NCI-H82 (cell line): Measurements from ENCODE around the gene GLS.
"Not testable (repeated sequence)": the region's sequence is repeated elsewhere in the genome, so short reads cannot be mapped to it uniquely, and the experiment has no call there.

Source experiments
- DNase-seq: peaks from one replicate; lab custom pipeline; 2025; lab: John Stamatoyannopoulos, UW

The GLS gene

DNA sequence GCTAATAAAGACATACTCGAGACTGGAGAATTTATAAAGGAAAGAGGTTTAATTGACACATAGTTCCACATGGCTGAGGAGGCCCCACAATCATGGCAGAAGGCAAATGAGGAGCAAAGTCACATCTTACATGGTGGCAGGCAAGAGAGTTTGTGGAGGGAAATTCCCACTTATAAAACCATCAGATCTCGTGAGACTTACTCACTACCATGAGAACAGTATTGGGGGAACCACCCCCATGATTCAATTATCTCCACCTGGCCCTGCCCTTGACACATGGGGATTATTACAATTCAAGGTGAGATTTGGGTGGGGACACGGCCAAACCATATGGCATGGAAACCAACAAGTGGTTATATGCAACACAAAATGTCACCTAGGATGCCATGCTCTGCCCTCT is 114.7 kb downstream of the GLS start:
- DNase-seq = not testable (repeated sequence)

DNA sequence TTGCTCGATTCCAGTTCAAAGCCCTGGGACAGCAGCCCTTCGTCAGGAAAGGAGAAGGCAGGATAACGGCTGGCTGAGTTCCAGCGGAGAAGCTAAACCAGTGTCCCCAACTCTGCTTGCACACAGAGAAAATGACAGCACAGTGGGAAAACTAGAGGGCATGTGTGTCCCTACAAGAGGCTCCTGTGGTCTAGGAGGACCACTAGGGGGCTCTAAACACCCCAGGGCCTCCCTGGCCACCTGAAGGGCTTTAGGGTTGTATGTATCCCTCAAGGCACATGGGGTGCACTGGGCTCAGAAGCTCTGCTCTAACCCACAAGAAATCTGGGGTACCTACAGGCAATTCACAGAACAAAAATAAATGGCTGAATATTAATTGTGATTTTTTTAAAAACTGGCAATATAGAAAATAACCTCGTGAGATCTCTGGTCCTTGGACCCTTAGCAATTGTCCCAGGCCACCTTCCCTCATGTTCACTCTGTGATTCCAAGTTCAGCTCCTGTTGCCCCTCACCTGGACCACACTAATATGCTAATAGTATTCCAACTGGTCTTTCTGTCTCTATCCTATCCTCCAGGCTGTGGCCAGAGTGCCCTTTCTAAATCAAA is 115.8 kb downstream of the GLS start:
- peak; percentile 71 for DNase-seq

DNA sequence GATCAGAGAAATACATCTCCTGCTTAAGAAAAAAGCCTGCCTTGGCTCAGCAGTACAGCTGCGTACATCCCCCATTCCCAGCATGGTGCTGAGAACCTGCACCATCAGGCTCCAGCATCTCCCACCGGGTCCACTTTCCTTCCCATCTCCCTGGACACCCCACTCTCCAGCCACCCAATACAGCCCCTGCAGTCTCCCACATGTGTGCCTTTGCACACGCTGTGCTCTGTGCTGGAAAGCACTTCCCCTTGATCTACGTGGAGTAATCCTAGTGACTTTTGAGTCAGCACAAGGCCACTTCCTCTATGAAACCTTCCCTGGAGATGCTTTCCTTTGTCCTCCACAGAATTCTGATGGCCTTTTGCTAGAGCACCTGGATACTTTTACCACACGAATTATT is 116.3 kb downstream of the GLS start:
- DNase-seq = no peak

DNA sequence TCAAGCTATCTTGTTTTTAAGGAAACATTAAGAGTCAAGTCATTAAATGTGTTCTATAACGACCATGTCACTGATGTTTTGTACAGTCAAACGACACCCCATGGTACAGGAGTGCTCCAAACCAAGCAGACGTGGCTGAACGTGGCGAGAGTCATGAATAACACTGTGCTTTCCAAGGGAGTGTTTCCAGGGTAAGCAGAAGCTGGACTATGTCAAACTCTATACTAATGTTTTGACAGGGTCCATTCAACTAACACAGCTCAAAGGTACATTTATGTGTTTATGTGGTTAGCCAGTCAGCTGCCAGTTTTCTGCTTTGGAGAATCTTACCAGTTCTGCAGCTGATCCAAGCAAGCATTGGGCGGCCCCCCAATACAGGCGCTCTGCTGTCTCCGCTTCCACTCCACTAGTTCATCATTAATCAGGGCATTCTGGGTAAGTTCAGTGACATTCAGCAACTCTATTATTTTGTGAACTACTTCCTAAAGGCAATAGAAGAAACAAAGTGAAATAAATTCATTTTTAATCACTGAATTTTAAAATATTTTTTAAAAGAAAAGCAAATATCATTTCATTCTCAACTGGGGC is 117.0 kb downstream of the GLS start:
- DNase-seq = no peak

DNA sequence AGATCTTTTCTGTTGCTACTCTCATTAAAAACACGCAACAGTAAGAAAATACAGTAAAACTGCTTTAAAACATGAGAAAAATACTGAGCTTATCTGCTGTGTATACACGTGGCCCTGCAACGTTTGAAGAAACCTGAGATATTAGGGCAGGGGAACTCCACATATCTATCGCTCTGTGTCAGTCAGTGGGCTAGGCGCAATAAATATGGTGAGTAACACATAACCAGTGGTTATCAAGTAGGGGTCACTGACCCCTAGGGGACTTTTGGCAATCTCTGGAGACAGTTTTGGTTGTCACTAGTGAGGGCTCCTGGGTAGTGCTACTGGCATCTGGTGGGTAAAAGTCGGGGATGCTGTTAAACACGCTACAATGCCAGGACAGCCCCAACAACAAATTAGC is 118.4 kb downstream of the GLS start:
- DNase-seq = no peak

DNA sequence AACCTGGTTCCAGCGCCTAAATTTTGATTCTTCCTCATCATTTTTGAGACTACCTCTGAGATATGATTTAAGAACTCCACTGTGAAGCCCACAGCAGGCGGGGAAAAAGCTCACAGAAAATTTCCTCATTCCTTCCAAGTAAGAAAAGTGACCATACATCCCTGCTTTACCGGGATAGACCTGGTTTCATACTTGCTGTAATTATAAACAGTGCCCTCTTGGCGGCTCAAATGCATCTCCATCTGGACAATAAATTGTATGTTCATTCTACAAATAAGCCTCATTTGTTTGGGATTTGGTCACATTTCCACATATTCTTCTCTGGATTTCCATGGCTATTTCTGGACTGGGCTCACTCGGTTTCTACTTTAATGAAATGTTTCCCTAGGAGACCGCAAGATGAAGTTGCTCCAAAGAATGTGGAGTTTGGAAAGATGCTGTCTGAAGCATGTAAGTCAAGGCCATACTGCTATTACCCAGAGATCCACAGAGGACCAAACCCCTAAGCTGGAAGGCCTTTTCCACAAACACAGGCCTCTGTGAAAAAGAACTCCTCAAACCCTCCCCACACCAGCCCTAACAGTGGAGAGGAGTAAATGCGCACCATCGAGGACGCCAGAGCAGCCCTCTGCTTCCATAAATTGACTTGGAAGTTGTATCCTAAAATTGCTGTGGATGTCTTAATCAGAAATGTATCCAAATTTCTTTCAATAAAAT is 119.5 kb downstream of the GLS start:
- DNase-seq = no peak

DNA sequence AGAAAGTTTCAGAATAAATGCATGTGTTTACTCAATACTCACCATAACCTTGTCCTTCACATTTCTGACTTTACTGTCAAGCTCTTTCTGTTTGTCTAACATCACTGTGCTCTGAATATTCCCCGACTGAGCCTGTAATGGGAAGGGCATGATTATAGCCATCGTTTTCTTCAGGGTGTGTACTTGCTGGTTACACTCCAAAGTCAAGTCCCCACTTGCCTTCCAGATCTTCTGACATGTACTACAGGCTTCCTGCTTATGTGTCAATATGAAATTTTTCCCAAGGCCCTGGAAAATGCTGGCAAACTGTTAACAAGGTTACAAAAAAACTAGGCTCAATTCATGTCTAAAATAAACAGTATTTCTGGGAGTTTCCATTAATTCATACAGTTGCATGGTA is 120.4 kb downstream of the GLS start:
- DNase-seq = no peak

DNA sequence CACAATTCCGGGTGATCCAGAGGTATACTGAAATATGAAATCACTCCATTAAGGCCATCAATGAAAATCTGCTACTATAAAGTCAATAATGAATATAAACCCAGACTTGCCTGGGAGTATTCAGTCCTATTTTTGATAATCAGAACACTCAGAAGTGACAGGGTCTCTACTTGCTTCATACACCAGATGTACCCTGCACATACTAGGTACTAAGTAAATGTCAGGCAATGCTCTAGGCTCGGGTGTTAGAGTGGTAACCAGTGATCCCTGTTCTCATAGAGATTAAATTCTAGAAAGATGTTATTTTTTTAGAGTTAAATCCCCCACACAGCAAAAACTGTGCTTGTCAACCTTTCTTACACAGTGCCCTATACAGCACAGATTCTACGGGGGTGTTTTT is 121.0 kb downstream of the GLS start:
- DNase-seq = no peak

DNA sequence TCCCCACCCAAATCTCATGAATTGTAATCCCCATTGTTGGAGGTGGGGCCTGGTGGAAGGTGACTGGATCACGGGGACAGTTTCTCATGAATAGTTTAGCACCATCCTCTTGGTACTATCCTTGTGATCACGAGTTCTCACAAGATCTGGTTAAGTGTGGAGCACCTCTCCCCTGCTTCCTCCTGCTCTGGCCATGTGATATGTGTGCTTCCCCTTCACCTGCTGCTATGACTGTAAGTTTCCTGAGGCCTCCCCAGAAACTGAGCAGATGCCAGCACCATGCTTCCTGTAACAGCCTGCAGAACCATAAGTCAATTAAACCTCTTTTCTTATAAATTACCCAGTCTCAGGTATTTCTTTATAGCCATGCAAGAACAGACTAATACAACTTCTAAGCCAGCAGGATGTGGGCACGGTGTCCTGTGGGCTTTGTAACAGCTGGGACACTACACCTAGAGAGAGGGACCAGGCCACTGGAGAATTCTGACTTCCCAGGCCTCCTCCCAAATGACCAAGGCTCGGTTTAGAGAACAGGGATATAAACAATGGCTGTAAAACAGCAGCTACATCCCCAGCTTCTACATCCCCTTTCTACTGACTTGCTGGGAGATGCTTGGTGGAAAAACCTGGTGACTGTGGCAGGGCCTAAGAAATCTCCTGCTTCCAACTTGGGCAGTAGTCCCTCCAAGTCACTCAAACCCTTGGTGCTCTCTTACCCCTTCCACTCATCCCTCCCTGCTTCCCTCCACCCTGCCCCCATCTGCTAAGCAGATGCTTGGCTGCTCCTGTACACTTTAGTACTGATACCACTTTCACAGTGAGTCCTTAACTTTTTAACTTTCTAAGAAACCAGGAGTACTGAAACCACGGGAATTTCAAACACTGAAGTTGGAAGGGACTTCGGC is 123.0 kb downstream of the GLS start:
- DNase-seq = no peak

DNA sequence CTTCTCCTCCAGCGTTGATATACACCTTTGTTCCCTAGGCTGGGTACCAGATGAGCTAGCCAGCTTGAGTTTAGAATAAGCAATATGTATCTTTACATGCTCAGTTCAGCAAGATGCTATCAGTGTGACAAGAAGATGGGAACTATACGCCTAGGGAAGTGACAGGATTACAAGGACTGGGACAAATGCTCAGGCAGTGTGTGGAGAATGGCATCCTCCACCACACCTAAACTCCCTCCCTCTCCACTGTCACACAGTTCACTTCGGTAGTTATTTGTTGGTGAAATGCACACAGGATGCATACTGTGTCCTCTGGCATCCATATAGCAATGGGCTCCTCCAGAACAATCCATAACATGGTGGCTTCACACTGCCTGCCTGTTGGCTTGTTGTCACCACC is 125.7 kb downstream of the GLS start:
- no peak for DNase-seq

DNA sequence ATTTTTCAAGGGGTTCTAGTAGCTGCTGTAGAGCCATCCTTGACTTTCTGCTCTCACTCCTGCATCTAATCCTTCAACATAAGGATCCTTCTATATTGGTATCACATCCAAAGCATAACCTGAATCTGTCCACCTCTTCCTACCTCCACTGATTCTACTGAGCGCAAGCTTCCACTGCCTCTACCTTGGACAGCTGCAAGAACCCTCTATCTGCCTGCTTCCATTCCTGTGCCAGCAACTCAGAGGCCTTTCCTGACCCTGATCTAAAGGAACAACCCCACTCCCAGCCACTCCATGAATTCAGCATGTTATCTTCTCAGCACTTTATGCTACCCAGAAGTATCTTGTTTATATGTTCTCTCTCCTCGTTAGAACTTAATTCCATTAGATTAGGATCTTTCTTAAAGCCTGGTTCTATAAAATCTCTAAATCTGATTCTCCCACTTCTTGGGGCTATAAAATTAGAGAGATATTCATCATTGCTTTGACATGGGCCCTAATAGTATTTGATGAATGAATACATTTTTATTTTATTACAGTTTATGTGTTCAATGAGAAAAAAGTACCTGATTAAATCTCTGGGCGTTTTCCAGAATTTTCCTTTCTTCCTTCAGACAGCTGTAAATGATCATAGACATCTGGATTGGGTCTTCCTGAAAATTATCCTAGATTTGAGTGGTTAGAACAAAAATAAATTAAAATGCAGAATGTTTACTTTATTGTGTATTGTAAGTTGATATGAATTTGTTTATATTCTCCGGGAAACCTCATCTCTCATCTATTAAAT is 126.6 kb downstream of the GLS start:
- no peak for DNase-seq

DNA sequence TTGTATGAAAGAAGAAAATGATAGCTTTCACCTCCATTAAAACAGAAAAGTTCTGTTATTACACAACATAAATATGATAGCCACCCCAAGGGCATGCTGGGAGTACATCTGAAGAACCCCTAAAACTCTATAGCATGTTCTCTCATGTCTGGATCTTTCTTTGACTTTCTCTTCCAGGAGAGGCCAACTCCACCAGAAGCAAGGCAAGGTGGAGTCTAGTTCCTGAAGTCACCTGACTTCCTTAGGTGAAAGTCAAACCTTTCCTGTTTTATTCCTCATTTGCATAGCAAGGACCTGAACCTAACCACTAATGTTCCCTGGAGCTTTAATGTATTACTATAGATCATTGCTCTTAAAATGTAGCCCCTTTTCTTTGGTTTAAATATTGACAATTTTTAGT is 127.7 kb downstream of the GLS start:
- DNase-seq = no peak

DNA sequence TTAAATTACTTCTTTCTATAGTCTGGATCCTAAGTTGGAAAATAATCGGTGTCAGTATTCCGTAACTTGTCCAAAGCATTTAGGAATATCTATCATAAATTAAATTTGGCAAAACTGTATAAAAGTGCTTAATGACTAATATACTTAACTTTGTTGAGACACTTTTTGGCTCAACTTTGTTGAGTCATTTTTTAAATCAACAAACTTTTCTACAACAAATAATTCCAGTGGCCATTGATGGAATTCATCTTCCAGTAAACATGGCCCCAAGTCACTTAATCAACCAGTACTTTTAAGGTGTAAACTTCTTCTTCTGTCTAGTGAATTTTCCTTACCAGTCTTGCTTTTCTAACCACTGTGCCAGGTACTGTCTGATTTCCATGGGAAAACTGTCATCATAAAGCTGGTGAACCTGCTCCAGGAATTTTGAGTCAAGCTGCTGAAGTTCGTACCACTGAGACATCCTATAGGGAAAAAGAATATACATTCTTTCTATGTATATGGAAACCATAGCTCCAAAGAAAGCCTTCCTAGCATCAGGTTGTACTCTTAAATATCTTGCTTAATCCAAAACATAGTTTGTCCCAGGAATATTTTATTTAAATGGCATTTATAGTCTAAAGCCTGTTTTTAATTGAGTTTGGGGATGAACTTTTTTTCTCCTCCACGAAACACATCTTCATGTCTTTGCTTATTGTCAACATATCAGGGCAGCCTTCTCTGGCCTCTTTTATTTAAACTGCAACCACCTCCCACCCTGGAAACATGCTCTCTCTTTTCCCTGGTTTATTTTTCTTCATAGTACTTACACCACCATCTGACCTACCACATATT is 129.1 kb downstream of the GLS start:
- DNase-seq = no peak

DNA sequence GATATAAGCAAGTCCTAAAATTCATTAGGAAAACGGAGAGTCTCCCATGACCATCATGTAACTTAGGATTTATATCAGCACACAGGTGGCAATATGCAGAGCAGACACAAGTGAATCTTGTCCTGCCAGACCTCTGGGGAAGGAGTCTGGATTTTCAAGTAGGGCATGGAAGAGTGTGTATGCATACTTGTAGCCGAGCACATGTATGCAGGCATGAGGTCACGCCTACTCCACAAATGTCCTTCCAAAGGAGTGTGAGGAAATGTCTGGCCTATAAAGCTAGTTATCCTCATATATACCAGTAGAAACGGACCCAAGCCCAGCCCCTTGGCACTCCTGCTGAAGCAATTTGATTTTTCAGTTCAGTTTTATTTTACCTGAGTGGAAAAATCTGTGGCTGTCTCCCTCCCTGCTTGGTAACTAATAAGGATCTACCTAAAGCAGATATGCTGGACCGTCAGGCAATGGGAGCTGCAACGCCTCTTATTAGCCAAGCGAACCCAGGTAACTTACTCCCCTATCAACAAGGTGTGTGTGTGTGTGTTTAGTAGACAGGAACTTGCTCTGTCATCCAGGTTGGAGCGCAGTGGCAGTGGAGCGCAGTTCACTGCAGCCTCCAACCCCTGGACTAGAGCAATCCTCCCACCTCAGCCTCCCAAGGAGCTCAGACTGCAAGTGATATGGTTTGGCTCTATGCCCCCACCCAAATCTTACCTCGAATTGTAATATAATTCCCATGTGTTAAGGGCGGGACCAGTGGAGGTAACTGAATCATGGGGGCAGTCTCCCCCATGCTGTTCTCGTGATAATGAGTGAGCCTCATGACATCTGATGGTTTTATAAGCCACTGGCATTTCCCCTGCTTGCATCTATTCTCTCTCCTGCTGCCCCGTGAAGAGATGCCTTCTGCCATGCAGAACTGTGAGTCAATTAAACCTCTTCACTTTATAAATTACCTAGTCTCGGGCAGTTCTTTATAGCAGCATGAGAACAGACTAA is 130.6 kb downstream of the GLS start:
- DNase-seq = no peak

DNA sequence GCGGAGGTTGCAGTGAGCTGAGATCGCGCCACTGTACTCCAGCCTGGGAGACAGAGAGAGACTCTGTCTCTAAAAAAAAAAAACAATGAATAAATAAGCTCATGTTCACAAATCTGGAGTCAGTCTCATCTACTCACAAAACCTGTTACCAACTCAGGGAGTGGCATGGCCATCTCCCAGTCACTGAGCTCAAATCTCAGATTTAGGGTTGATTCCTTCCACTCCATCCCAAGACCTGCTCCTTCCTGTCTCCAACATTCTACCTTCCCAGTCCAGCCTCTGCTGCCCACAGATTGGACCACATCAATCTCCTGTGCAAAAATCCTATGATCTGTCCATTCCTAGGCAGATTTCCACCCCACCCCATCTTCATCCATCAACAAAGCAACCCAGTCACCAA is 131.7 kb downstream of the GLS start:
- no peak for DNase-seq

DNA sequence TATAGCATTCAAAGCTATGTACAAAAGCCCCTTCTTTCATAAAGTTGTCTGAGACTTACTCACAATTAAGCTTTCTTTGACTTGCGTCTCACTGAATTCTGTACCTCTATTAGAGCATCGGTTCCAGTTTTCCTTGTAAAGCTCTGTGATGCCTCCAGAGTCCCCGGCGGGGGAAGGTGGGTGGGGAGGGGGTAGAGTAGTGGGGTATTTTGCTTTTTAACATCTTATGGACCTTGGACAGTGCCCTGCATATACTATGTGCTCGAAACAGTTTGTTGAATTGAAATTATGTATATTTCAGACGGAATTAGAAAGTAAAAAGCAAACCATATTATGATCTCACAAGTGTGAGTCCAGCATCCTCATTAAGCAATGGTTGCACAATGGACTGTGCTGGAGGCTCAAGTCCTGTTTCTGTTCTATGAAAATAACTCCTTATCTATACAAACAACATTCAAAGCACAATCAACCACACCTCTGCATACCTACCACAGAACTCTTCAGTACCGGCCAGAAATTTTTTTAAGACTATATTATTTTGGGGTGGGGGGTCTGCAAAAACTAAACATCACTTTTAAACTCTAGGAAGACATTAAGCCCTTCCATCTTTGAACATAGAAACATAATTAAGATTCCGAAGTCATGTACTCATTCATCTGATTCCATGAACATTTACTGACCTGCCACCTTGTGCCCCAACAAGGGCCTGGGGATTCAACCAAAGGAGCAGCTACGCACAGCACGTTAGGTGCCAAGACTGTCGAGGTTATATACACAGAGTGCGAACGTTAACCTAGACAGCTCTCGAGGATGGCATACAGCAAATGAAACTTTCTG is 132.4 kb downstream of the GLS start:
- DNase-seq = peak; percentile 21

DNA sequence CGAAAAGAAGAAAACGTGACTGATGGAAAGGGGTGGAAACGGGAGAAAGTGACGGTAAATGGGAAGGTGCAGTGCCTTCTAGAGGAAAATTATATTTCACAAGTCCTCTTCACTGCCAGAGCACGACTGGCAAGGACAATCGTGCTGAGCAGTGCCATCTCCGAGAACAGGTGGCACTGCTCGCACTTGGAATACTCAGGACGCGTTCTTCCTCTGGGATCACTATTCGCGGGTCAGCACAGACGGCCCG is 133.0 kb downstream of the GLS start:
- no peak for DNase-seq

DNA sequence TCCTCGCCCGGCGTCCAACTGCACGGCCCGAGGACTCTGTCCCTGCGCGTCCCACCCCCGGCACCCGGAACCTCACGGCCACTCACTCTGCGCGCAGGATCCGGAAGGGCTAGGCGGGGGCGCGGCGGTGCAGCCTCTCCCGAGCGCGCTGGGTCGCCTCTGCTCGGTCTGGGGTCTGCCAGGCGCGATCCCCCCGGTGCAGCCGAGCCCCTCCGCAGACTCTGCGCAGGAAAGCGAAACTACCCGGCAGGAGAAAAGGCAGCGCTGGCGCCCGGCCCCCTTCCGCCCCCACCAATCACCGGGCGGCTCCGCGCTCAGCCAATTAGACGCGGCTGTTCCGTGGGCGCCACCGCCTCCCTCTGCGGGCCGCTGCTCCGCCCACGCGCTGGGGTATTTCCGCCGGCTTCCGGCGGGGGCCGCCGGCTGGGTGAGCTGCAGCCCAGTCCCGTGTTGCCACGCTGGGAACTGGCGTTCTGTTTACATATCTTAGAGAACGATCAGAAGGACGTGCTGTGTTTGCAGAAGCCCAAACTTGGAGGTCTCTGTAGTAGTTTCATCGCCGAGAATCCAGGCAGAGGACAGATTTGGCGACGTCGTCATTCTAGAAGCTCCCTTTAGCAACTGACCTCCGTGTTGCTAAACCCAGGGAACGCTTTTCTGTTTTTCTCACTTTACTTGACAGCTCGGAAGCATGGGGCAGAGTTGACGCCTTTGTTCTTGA is 133.5 kb downstream of the GLS start, which contains the start of gene STAT1:
STAT1 (minus strand) TSS at position 240 of the 721 bp plus-strand sequence. CDS start 4,168 bp downstream, outside the sequence.
- peak; percentile 93 for DNase-seq
